B cell (primary cell): ENCODE measurements around the gene C20orf144.

Experiments used
- EZH2 ChIP-seq: IDR thresholded peaks from 2 replicates; pipeline ENCODE4 v1.6.1; 2012; ENCODE audit warnings: borderline replicate concordance, low read depth, mild to moderate bottlenecking, moderate library complexity, low read length; ENCODE audit not compliant: insufficient read depth, poor library complexity, severe bottlenecking
- TF ChIP-seq, protein P1 (sequence below): fragments of 200-600 bp; IDR thresholded peaks from one replicate; pipeline ENCODE4 v1.8.0; 2022; ENCODE audit warnings: antibody characterized with exemption, mild to moderate bottlenecking

DNA sequence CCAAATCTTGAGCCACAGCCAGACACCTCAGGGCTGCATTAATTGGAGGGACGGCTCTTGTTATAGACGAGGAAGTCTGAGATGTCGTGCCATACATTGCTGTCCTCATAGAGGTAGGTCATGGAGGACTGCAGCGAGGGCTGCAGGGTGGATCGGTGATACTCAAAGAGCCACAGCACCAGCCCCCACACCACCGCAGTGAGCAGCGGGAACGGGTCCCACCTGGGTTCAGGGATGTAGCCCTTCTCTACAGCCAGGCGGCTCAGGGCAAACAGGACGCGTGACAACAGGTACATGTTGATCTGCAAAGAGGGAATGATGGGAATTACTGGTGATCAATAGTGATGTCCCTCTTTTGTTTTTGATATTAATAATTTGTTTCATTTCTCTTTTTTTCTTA is 45.5 kb downstream of the C20orf144 start:
- TF ChIP-seq, protein P1, sequence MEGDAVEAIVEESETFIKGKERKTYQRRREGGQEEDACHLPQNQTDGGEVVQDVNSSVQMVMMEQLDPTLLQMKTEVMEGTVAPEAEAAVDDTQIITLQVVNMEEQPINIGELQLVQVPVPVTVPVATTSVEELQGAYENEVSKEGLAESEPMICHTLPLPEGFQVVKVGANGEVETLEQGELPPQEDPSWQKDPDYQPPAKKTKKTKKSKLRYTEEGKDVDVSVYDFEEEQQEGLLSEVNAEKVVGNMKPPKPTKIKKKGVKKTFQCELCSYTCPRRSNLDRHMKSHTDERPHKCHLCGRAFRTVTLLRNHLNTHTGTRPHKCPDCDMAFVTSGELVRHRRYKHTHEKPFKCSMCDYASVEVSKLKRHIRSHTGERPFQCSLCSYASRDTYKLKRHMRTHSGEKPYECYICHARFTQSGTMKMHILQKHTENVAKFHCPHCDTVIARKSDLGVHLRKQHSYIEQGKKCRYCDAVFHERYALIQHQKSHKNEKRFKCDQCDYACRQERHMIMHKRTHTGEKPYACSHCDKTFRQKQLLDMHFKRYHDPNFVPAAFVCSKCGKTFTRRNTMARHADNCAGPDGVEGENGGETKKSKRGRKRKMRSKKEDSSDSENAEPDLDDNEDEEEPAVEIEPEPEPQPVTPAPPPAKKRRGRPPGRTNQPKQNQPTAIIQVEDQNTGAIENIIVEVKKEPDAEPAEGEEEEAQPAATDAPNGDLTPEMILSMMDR, result no peak
- TF ChIP-seq EZH2, result no peak
